Stimulated activated naive CD8-positive, alpha-beta T cell treated with anti-CD3 and anti-CD28 coated beads, Interleukin-15, Interleukin-2, amounts not matched to agents 100 U/mL and 50 U/mL, for 24 hours (primary cell): ENCODE data around the gene CALM3.
"Not testable (repeated sequence)": the region's sequence is repeated elsewhere in the genome, so short reads cannot be mapped to it uniquely, and the experiment has no call there.

Experiments
- ATAC-seq: fragments of 150-1000 bp; cut with Tn5 transposase; one replicate; pipeline ENCODE4 v1.10.0; 2021
- DNase-seq: peaks from one replicate; pipeline ENCODE4 v3.0.0; 2021

The CALM3 gene

GRCh38 chr19:46601318-46602224, at the start of gene CALM3:
Gene CALM3 (plus strand): TSS chr19:46601330. CDS start chr19:46601435, 105 bp downstream.
- DNase-seq, result peak; percentile 39
- no peak for ATAC-seq

DNA sequence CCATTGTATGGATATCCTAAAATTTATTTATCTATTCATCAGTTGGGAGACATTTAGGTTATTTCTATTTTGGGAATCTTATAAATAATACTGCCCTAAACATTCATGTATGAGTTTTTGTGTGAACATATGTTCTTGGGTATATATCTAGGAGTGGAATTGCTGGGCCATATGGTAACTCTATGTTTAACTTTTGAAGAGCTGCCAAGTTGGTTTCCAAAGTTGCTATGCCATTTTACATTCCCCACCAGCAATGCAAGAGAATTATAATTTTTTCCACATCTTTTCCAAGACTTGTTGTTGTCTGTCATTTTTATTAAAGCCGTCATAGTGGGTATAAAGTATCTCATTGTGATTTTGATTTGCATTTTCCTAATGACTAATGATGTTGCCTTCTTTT, 48.2 kb upstream of the CALM3 start:
- no peak for ATAC-seq
- DNase-seq, result no peak

DNA sequence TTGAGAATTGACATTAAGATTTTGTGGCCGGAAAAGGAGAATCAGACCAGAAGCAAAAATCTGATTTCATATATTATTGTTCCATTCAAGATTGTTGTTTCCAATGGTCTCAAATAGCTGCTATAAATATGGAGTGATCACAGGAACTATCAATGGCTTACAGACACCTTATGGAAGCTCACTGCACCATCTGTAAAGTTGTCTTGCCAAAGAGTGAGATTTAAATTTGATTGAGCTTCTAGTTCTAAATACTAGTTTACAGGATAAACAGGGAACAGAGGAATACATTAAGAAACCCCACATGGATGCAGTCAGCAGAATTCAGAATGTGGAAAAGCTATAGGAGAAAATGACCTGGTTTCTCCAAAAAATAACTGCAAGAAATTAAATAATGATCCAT, 47.0 kb upstream of the CALM3 start:
- no peak for ATAC-seq
- no peak for DNase-seq

DNA sequence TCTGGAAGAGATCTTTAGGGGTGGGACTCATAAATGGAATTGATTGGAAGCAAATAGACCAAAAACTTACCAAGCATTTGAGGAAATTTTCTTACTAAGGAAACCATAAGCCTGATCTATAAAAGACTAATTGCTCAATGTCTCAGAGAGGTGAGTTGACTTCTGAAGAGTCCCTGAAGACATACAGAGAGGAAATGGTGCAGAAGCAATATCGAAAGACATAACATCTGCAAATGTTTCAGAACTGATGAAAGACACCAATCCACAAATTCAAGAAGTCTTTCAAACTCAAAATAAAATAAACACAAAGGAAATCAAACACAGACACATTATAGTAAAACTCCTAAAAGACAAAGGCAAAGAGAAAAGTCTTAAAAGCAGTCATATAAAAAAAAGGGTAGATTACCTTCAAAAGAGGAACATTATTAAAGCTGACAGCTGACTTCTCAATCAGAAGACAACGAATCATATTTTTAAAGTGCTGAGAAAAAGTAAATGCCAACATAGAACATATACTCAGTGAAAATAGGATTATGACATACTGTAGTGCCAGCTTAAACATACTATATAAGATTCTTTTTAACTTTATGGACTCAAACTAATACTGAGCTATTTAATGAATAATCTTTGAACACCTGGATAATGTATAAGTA, 45.4 kb upstream of the CALM3 start:
- ATAC-seq (no peak), DNase-seq (no peak)

DNA sequence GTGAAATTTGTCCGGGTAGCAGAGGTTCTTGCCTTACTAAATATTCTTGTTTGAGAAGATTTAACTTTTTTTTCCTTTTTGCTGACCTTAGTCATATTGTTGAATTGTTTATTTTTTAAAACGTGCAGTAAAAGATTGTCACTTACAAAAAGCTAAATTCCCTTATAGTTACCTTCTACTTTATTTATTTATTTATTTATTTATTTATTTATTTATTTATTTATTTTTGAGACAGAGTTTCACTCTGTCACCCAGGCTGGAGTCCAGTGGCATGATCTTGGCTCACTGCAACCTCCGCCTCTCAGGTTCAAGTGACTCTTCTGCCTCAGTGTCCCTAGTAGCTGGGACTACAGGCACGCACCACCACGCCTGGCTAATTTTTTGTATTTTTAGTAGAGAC, 44.7 kb upstream of the CALM3 start:
- DNase-seq, ATAC-seq: not testable (repeated sequence)

GRCh38 chr19:46559203-46559602, 41.9 kb upstream of the CALM3 start:
- no peak for ATAC-seq

GRCh38 chr19:46559675-46560074, 41.5 kb upstream of the CALM3 start:
- not testable (repeated sequence) for DNase-seq, ATAC-seq

More at GRCh38 chr19:46559203-46559602, 41.9 kb upstream of the CALM3 start:
- no peak for DNase-seq

- no peak for DNase-seq
- no peak for ATAC-seq
These were observed 36.4 kb upstream of the CALM3 start for GRCh38 chr19:46564701-46565100.

- peak; percentile 15 for DNase-seq
- no peak for ATAC-seq
These were observed 29.6 kb upstream of the CALM3 start for GRCh38 chr19:46571495-46571894.

GRCh38 chr19:46573679-46574498, 27.2 kb upstream of the CALM3 start:
- no peak for ATAC-seq

GRCh38 chr19:46574533-46574932, 26.6 kb upstream of the CALM3 start:
- ATAC-seq, result peak; percentile 61
- DNase-seq, result peak; percentile 47

More at GRCh38 chr19:46573679-46574498, 27.2 kb upstream of the CALM3 start:
- DNase-seq, result no peak

GRCh38 chr19:46578450-46578849, 22.7 kb upstream of the CALM3 start:
- DNase-seq (no peak), ATAC-seq (no peak)

GRCh38 chr19:46579361-46579879, 21.7 kb upstream of the CALM3 start:
- peak; percentile 79 for DNase-seq

GRCh38 chr19:46580247-46580646, 20.9 kb upstream of the CALM3 start:
- ATAC-seq, result no peak
- DNase-seq, result no peak

More at GRCh38 chr19:46579361-46579879, 21.7 kb upstream of the CALM3 start:
- peak; percentile 57 for ATAC-seq

- no peak for ATAC-seq
These were observed 15.6 kb upstream of the CALM3 start for GRCh38 chr19:46585539-46585938.

DNA sequence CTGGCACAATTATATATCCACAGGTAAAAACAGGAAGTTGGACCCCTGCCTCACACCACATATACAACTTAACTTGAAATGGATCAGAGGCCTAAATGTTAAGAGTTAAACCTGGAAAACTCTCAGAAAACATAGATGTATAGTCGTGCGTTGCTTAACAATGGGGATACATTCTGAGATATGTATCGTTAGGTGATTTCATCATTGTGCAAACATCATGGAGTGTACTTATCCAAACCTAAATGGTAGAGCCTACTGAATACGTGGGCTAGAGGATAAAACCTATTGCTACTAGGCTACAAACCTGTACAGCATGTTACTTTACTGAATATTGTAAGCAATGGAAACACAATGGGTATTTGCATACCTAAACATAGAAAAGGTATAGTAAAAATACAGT, 14.8 kb upstream of the CALM3 start:
- ATAC-seq (no peak), DNase-seq (no peak)

More at GRCh38 chr19:46585539-46585938, 15.6 kb upstream of the CALM3 start:
- DNase-seq, result no peak

DNA sequence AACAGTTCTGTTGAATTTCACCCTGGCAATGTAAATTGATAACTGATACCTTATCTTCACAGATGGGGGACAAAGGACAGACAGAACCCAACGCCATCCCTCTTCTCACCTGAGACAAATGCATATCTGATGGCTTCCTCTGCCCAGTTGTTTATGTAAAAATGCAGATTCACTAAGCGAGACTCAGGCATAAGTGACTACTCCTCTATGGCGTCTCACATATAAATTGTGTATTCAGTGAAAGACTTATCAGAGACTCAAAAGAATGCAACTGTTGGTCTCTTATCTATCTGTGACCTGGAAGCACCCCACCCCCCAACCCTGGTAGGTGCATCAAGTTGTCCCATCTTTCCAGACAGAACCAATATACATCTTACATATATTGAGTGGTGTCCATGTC, 13.3 kb upstream of the CALM3 start:
- ATAC-seq (no peak), DNase-seq (no peak)

DNA sequence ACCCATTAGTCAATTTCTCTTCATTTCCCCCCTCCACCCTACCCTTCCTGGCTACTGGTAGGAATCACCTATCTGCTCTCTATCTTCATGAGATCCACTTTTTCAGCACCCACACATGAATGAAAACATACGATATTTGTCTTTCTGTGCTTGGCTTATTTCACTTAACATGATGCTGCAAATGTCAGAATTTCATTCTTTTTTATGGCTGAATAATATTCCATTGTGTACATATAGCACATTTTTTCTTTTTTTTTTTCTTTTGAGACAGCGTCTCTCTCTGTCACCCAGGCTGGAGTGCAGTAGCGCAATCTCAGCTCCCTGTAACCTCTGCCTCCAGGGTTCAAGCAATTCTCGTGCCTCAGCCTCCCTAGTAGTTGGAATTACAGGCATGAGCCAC, 9.9 kb upstream of the CALM3 start:
- DNase-seq (no peak), ATAC-seq (no peak)

GRCh38 chr19:46591870-46592269, 9.3 kb upstream of the CALM3 start:
- no peak for ATAC-seq
- no peak for DNase-seq

GRCh38 chr19:46596008-46596407, 5.1 kb upstream of the CALM3 start:
- DNase-seq, result no peak
- ATAC-seq, result no peak

DNA sequence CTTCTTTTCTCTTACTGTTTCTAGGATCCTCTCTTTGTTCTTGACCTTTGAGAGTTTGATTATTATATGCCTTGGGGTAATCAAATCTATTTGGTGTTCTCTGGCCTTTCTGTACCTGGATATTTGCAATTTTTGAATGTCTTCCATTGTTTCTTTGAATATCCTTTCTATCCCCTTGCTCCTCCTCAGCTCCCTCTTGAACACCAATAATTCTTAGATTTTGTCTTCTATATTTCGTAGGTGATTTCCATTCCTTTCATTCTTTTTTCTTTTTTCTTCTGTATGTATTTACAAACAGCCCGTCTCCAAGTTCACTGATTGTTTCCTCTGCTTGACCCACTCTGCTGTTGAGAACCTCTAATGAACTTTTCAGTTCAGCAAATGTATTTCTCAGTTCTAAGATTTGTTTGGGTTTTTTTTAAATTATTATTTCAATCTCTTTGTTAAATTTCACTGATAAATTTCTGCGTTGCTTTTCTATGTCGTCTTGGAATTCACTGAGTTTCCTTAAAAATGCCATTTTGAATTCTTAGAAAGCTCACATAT, 2.7 kb upstream of the CALM3 start:
- ATAC-seq, result no peak

More for the DNA sequence above, 2.7 kb upstream of the CALM3 start:
- no peak for DNase-seq
